GM12875 (cell line): ENCODE results near the gene SOWAHC.

ENCODE experiments used
- H3K4me3 ChIP-seq: one replicate; pipeline ENCODE4 v1.5.1; 2011; ENCODE audit warnings: low read depth, low read length, control low read depth
- TF ChIP-seq, protein P1 (sequence below): IDR thresholded peaks from 2 replicates; pipeline ENCODE4 v1.5.1; 2011; ENCODE audit warnings: low read depth, mild to moderate bottlenecking, control low read depth, inconsistent platforms, low read length, moderate library complexity, borderline replicate concordance; ENCODE audit not compliant: insufficient read depth

Gene SOWAHC

DNA sequence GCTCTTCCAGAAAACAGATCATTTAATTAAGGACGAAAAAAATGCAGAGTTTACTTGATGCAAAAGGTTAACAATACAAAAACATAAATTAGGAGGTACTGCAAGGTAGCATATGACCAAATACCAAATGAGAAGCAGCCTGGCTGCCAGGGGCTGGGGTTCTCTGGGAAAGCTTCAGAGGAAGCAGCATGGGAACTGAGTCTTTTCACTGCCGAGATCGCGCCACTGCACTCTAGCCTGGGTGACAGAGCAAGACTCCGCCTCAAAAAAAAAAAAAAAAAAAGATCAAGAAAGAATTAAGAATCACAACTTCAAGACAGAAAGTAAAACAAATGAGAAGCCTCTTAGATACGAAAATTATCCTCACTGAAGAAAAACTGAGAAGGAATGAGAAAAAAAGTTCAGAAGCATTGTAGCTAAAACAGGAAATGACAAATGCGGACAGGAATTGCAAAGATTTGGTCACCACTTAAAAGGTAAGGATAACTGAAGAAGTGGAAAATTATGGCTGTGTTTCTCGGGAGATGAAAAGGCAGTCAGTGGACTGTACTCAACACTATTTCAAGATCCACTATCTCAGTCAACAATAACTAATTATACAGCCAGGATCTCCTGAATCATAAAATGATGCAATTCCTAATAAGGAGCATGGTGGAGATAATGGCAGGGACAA lies 4.7 kb upstream of the SOWAHC start:
- TF ChIP-seq, protein P1, sequence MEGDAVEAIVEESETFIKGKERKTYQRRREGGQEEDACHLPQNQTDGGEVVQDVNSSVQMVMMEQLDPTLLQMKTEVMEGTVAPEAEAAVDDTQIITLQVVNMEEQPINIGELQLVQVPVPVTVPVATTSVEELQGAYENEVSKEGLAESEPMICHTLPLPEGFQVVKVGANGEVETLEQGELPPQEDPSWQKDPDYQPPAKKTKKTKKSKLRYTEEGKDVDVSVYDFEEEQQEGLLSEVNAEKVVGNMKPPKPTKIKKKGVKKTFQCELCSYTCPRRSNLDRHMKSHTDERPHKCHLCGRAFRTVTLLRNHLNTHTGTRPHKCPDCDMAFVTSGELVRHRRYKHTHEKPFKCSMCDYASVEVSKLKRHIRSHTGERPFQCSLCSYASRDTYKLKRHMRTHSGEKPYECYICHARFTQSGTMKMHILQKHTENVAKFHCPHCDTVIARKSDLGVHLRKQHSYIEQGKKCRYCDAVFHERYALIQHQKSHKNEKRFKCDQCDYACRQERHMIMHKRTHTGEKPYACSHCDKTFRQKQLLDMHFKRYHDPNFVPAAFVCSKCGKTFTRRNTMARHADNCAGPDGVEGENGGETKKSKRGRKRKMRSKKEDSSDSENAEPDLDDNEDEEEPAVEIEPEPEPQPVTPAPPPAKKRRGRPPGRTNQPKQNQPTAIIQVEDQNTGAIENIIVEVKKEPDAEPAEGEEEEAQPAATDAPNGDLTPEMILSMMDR, result no peak
- peak overlapping the region; percentile 1 for H3K4me3 ChIP-seq

DNA sequence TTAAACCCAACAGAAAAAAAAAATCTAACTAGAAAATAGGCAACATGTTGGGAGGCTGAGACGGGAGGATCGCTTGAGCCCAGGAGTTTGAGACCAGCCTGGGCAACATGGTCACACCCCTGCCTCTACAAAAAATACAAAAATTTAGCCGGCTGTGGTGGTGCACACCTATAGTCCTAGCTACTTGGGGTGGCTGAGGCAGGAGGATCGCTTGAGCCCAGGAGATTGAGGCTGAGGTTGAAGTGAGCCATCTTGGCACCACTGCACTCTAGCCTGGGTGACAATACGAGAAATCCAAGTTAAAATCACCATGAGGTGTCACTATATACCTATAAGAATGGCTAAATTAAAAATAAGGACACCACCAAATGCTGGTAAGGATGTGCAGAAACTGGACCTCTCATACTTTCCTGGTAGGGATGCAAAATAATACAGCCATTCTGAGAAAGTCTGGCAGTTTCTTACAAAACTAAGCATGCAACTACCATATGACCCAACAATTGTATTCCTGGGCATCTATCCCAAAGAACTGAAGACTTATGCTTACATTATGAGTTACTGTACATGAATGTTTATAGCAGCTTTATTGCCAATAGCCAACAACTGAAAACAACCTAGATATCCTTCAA lies 2.6 kb upstream of the SOWAHC start:
- TF ChIP-seq, protein P1, result no peak
- no peak overlapping the region for H3K4me3 ChIP-seq

DNA sequence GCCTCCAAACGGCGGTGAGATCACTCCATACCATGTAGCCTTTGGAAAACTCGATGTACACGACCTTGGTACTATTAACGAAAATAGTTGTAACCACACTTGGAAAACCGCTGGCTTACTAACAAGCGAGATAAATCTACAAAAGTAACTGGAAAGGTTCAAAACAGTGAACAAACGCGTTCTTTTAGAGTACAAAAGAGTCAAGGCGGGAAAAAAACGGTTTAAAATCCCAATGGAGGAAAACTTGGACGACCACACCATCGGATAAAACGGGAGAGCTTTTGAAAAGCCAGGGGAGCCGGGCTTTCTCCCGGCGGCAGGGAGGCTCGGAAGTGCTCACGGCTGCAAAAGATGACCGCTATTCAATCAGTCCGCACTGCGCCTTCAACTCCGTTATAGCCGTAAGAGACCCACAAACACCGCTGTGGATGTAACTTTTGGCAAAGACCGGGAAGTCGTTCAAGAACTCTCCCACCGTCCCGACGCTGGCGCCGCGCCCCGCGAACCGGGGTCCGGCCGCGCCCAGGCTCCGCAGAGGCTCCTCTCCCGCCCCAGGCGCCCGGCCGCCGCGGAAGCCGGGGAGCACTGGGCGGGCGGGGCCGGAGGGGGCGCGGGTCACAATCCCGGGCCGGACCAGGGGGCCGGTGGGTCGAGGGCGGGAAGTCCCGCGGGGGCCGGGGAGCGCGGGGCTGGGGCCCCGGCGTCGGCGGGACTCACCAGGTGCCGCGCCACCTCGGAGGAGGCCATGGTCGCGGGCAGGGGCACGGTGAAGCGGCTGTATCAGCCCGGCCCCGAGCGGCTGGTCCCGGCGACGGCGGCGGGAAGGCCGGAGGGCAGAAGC lies 863 bp upstream of the SOWAHC start:
- H3K4me3 ChIP-seq, result peak overlapping the region; percentile 50

DNA sequence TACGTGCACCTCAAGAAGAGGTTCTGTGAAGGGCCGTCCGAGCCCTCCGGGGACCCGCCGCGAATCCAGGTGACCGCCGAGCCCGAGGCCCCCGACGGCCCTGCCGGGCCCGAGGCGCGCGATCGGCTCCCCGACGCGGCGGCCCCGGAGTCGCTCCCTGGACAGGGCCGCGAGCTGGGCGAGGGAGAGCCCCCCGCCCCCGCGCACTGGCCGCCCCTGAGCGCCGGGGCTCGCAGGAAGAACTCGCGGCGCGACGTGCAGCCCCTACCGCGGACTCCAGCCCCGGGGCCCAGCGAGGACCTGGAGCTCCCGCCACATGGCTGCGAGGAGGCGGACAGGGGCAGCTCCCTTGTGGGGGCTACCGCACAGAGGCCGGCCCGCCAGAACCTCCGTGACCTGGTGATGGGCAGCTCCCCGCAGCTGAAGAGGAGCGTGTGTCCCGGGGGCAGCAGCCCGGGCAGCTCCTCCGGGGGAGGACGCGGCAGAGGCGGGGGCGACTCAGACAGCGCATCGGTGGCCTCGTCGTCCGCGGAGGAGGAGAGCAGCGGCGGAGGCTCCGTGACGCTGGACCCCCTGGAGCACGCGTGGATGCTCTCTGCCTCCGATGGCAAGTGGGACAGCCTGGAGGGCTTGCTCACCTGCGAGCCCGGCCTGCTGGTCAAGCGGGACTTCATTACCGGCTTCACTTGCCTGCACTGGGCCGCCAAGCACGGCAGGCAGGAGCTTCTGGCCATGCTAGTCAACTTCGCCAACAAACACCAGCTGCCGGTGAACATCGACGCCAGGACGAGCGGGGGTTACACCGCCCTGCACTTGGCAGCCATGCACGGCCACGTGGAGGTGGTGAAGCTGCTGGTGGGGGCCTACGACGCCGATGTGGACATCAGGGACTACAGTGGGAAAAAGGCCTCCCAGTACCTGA lies 812 bp downstream of the SOWAHC start:
- H3K4me3 ChIP-seq, result peak overlapping the region; percentile 50
- TF ChIP-seq, protein P1, result no peak

More for the DNA sequence above, 863 bp upstream of the SOWAHC start:
- TF ChIP-seq, protein P1, result no peak

DNA sequence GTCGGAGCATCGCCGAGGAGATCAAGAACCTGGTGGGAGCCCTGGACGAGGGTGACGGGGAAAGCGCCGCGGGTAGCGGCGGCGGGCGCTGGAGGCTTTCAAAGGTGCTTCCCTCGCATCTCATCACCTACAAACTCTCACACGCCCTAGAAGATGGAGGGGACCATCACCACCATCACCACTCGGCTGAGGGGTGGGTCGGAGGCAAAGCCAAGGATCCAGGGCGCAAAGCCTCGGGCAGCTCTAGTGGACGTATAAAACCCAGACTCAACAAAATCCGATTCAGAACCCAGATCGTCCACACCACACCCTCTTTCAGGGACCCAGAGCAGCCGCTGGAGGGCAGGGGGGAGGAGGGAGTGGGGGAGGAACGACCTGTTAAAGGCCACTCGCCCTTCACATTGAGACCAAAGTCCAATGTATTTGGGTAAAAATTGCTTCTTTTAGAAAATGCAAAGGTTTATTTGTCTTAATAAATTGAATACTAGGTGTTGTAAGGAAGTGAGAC lies 1.5 kb downstream of the SOWAHC start:
- no peak overlapping the region for H3K4me3 ChIP-seq
- TF ChIP-seq, protein P1, result no peak

DNA sequence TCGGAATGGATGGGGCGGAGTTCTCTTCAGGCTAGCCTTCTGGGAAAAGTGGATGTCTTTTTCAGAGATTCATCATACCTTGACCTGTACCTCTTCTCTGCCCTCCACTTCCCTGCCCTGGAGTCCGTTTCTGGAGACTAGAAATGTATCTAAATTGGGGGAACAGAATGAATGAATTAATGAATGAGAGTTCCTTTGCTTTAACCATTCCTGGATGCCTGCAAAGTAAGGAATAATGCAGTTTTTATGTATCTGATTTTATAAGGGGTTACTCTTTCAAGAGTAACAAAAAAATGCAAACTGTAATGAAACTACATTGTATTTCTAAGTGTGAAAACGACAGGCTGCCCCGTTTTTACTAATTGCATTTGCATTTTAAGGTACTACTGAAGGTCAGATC lies 2.0 kb downstream of the SOWAHC start:
- TF ChIP-seq, protein P1, result no peak
- no peak overlapping the region for H3K4me3 ChIP-seq
